HG03565 (cell line): Measurements from ENCODE around the gene BLMH.
"Not testable (repeated sequence)": the region's sequence is repeated elsewhere in the genome, so short reads cannot be mapped to it uniquely, and the experiment has no call there.

Experiments
- ATAC-seq: cut with Tn5 transposase; IDR thresholded peaks from one replicate; pipeline ENCODE4 v1.9.1; 2021; ENCODE audit warnings: mild to moderate bottlenecking, moderate library complexity; ENCODE audit not compliant: unreplicated experiment

BLMH gene

GRCh38 chr17:30230596-30231125 is 61.1 kb downstream of the BLMH start:
- ATAC-seq, result no peak

GRCh38 chr17:30230009-30230408 is 61.7 kb downstream of the BLMH start:
- not testable (repeated sequence) for ATAC-seq

GRCh38 chr17:30229012-30229411 is 62.7 kb downstream of the BLMH start:
- no peak for ATAC-seq

- no peak for ATAC-seq
Observed at GRCh38 chr17:30228011-30228410, 63.7 kb downstream of the BLMH start.

GRCh38 chr17:30226878-30227277 is 64.9 kb downstream of the BLMH start:
- no peak for ATAC-seq

- ATAC-seq, result no peak
Observed at GRCh38 chr17:30225919-30226553, 65.7 kb downstream of the BLMH start.

- no peak for ATAC-seq
Observed at GRCh38 chr17:30225112-30225511, 66.6 kb downstream of the BLMH start.

- no peak for ATAC-seq
Observed at GRCh38 chr17:30224419-30224960, 67.3 kb downstream of the BLMH start.

- no peak for ATAC-seq
Observed at GRCh38 chr17:30222721-30223175, 69.0 kb downstream of the BLMH start.

- ATAC-seq, result no peak
Observed at GRCh38 chr17:30222251-30222650, 69.5 kb downstream of the BLMH start.

GRCh38 chr17:30221346-30221745 is 70.4 kb downstream of the BLMH start:
- ATAC-seq, result no peak

- ATAC-seq, result no peak
Observed at GRCh38 chr17:30220414-30220813, 71.3 kb downstream of the BLMH start.

GRCh38 chr17:30219833-30220232 is 71.9 kb downstream of the BLMH start:
- ATAC-seq, result no peak

- no peak for ATAC-seq
Observed at GRCh38 chr17:30219315-30219714, 72.4 kb downstream of the BLMH start.

GRCh38 chr17:30218799-30219198 is 72.9 kb downstream of the BLMH start:
- ATAC-seq, result no peak

- ATAC-seq, result no peak
Observed at GRCh38 chr17:30217746-30218245, 73.9 kb downstream of the BLMH start.

- ATAC-seq, result no peak
Observed at GRCh38 chr17:30217054-30217453, 74.7 kb downstream of the BLMH start.

- no peak for ATAC-seq
Observed at GRCh38 chr17:30212750-30213149, 79.0 kb downstream of the BLMH start.

- ATAC-seq, result no peak
Observed at GRCh38 chr17:30211371-30211770, 80.4 kb downstream of the BLMH start.

- no peak for ATAC-seq
Observed at GRCh38 chr17:30210901-30211300, 80.8 kb downstream of the BLMH start.

- ATAC-seq, result no peak
Observed at GRCh38 chr17:30210366-30210765, 81.4 kb downstream of the BLMH start.

GRCh38 chr17:30209930-30210329 is 81.8 kb downstream of the BLMH start:
- ATAC-seq, result no peak
